H9 (cell line): ENCODE data around the gene ABLIM3. TPM values are rescaled to one million over a fixed set of nuclear protein-coding genes. Genes with fewer than 3 reads are reported as not detected.

Source experiments
- DNase-seq: peaks from one replicate; pipeline ENCODE4 v3.0.0-alpha.2; 2017
- H2AFZ ChIP-seq: one replicate; pipeline ENCODE4 v1.6.1; 2013; ENCODE audit warnings: mild to moderate bottlenecking, low read length, control low read depth, moderate library complexity
- H2AK5ac ChIP-seq: 2 replicates; pipeline ENCODE4 v1.6.1; 2013; ENCODE audit warnings: low read length, control low read depth, mixed read lengths; ENCODE audit not compliant: insufficient read length
- H2BK120ac ChIP-seq: one replicate; pipeline ENCODE4 v1.6.1; 2013; ENCODE audit warnings: low read depth, mild to moderate bottlenecking, low read length, control low read depth, inconsistent platforms; ENCODE audit not compliant: poor library complexity, severe bottlenecking
- H2BK12ac ChIP-seq: 2 replicates; pipeline ENCODE4 v1.6.1; 2013; ENCODE audit warnings: low read length, control low read depth, mixed read lengths, low read depth; ENCODE audit not compliant: insufficient read length
- H2BK15ac ChIP-seq: 2 replicates; pipeline ENCODE4 v1.6.1; 2013; ENCODE audit warnings: low read depth, low read length, control low read depth
- H2BK20ac ChIP-seq: one replicate; pipeline ENCODE4 v1.6.1; 2013; ENCODE audit warnings: low read depth, mild to moderate bottlenecking, low read length, control low read depth, inconsistent platforms; ENCODE audit not compliant: poor library complexity, severe bottlenecking
- H2BK5ac ChIP-seq: 2 replicates; pipeline ENCODE4 v1.6.1; 2013; ENCODE audit warnings: low read length, control low read depth, mixed read lengths; ENCODE audit not compliant: insufficient read length
- H3K14ac ChIP-seq: 2 replicates; pipeline ENCODE4 v1.6.1; 2013; ENCODE audit warnings: low read length, control low read depth; ENCODE audit not compliant: insufficient read depth
- H3K18ac ChIP-seq: 2 replicates; pipeline ENCODE4 v1.6.1; 2013; ENCODE audit warnings: low read depth, mild to moderate bottlenecking, mixed read lengths, low read length, control low read depth; ENCODE audit not compliant: insufficient read length
- H3K23ac ChIP-seq: 2 replicates; pipeline ENCODE4 v1.6.1; 2013; ENCODE audit warnings: low read length, control low read depth, mixed read lengths, low read depth; ENCODE audit not compliant: insufficient read length
- H3K23me2 ChIP-seq: 2 replicates; pipeline ENCODE4 v1.6.1; 2013; ENCODE audit warnings: low read depth, mild to moderate bottlenecking, mixed read lengths, low read length, control low read depth; ENCODE audit not compliant: insufficient read length, poor library complexity, severe bottlenecking
- H3K27ac ChIP-seq: 2 replicates; pipeline ENCODE4 v1.5.1; 2013; ENCODE audit warnings: low read length, control low read depth, mixed read lengths, low read depth; ENCODE audit not compliant: insufficient read length
- H3K27me3 ChIP-seq: 2 replicates; pipeline ENCODE4 v1.6.1; 2013; ENCODE audit warnings: low read length, control low read depth, inconsistent platforms; ENCODE audit not compliant: insufficient read depth
- H3K4ac ChIP-seq: 2 replicates; pipeline ENCODE4 v1.6.1; 2013; ENCODE audit warnings: low read depth, mild to moderate bottlenecking, control low read depth, inconsistent platforms, low read length, moderate library complexity
- H3K4me1 ChIP-seq: 2 replicates; pipeline ENCODE4 v1.6.1; 2013; ENCODE audit warnings: low read length, control low read depth, inconsistent platforms; ENCODE audit not compliant: insufficient read depth
- H3K4me2 ChIP-seq: 2 replicates; pipeline ENCODE4 v1.6.1; 2013; ENCODE audit warnings: low read length, control low read depth, mixed read lengths; ENCODE audit not compliant: insufficient read length, insufficient read depth
- H3K56ac ChIP-seq: 2 replicates; pipeline ENCODE4 v1.6.1; 2013; ENCODE audit warnings: low read depth, mild to moderate bottlenecking, mixed read lengths, low read length, control low read depth; ENCODE audit not compliant: insufficient read length
- H3K79me1 ChIP-seq: 2 replicates; pipeline ENCODE4 v1.6.1; 2013; ENCODE audit warnings: low read depth, mild to moderate bottlenecking, moderate library complexity, low read length, control low read depth, inconsistent platforms; ENCODE audit not compliant: insufficient read depth, poor library complexity, severe bottlenecking
- H3K79me2 ChIP-seq: 2 replicates; pipeline ENCODE4 v1.6.1; 2013; ENCODE audit warnings: low read length, control low read depth, inconsistent platforms; ENCODE audit not compliant: insufficient read depth
- H3K9ac ChIP-seq: 2 replicates; pipeline ENCODE4 v1.6.1; 2013; ENCODE audit warnings: low read length, control low read depth, mixed read lengths; ENCODE audit not compliant: insufficient read length; ENCODE audit errors: extremely low read depth
- H3K9me3 ChIP-seq: one replicate; pipeline ENCODE4 v1.6.1; 2013; ENCODE audit warnings: low read depth, low read length, inconsistent platforms; ENCODE audit not compliant: control insufficient read depth
- H3T11ph ChIP-seq: one replicate; pipeline ENCODE4 v1.6.1; 2013; ENCODE audit warnings: mild to moderate bottlenecking, low read length, control low read depth, inconsistent platforms
- H4K20me1 ChIP-seq: one replicate; pipeline ENCODE4 v1.6.1; 2013; ENCODE audit not compliant: control insufficient read depth, insufficient read length, insufficient read depth
- H4K5ac ChIP-seq: 2 replicates; pipeline ENCODE4 v1.6.1; 2013; ENCODE audit warnings: low read depth, mild to moderate bottlenecking, mixed read lengths, low read length, control low read depth; ENCODE audit not compliant: insufficient read length
- H4K8ac ChIP-seq: replicated peaks from 2 replicates; pipeline ENCODE4 v1.6.1; 2013; ENCODE audit warnings: low read length, control low read depth, mixed read lengths, low read depth; ENCODE audit not compliant: insufficient read length
- H4K91ac ChIP-seq: 2 replicates; pipeline ENCODE4 v1.6.1; 2013; ENCODE audit warnings: low read depth, mild to moderate bottlenecking, moderate library complexity, mixed read lengths, low read length, control low read depth; ENCODE audit not compliant: insufficient read length
- H3K27ac Mint-ChIP-seq, 3 experiments: 2 replicates in 2 of 3; 3 replicates in 1 of 3; pipeline ENCODE4 v1.8.0; 2020 to 2021; ENCODE audit warnings: mixed read lengths in 3 of 3, mild to moderate bottlenecking in 1 of 3, moderate library complexity in 1 of 3
- H3K27me3 Mint-ChIP-seq: 2 replicates; pipeline ENCODE4 v1.8.0; 2021; ENCODE audit warnings: low read depth, mild to moderate bottlenecking, moderate library complexity, mixed read lengths
- H3K36me3 Mint-ChIP-seq, 3 experiments: 2 replicates in 2 of 3; 3 replicates in 1 of 3; pipeline ENCODE4 v1.8.0; 2020 to 2021; ENCODE audit warnings: low read depth in 3 of 3, mixed read lengths in 3 of 3; ENCODE audit not compliant: insufficient read depth in 1 of 3
- H3K4me1 Mint-ChIP-seq, 2 experiments: 2 replicates each; pipeline ENCODE4 v1.8.0; 2020; ENCODE audit warnings: mixed read lengths in 2 of 2
- H3K4me3 Mint-ChIP-seq, 2 experiments: 2 replicates in 1 of 2; 3 replicates in 1 of 2; pipeline ENCODE4 v1.8.0; 2020 to 2021; ENCODE audit warnings: mild to moderate bottlenecking in 2 of 2, mixed read lengths in 2 of 2, moderate library complexity in 1 of 2
- H3K9me3 Mint-ChIP-seq, 2 experiments: 2 replicates in 1 of 2; 3 replicates in 1 of 2; pipeline ENCODE4 v1.8.0; 2020; ENCODE audit warnings: mild to moderate bottlenecking in 2 of 2, mixed read lengths in 2 of 2, moderate library complexity in 1 of 2
- total RNA-seq: library from RNA; stranded (reverse); gene quantifications from 2 replicates; pipeline ENCODE4 v1.2.1, GENCODE V29; 2021
- TF ChIP-seq, protein P1 (sequence below): fragments of 200-600 bp; sonication (generic); conservative IDR thresholded peaks from 3 replicates; pipeline ENCODE4 v1.8.0; 2021; ENCODE audit warnings: antibody characterized with exemption, mild to moderate bottlenecking

ABLIM3 gene
- total RNA-seq, 1 experiment from 2014 or later = 0.20 TPM

DNA sequence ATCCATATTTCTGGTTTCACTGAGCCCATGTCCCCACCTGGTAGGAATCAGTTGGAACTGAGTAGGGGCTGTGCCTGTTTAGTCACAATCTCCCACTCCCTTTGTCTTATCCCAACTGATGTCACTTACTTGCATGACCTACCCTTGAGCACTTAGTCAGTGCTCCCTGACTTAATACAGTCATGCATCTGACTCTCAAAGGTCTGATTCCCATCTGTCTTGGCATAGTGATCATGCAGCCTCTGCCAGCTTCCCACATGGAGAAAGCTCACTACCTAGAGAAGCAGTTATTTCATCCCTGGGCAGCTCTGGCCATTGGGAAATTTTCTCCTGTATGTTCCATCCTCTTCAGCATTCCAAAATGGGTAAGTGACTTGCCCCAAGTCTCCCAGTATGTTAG is 24.8 kb downstream of the ABLIM3 start:
- Histone ChIP-seq H3K14ac (no peak overlapping the region), H2AK5ac (no peak overlapping the region), H3K79me2 (no peaks in the 10 kb centered on the region), H3K4me1 (no peaks in the 10 kb centered on the region), H3K79me1 (no peaks in the 10 kb centered on the region), H3K27ac (no peak overlapping the region), H3T11ph (no peak overlapping the region), H2BK15ac (no peak overlapping the region), H3K56ac (no peak overlapping the region), H3K4ac (no peak overlapping the region), H3K23me2 (no peaks in the 10 kb centered on the region), H3K27me3 (no peaks in the 10 kb centered on the region), H3K4me2 (no peak overlapping the region), H2AFZ (no peak overlapping the region), H2BK5ac (no peak overlapping the region), H4K8ac (no peak overlapping the region), H3K9me3 (no peaks in the 10 kb centered on the region), H4K5ac (no peak overlapping the region), H3K23ac (no peak overlapping the region), H2BK20ac (no peak overlapping the region), H4K20me1 (no peaks in the 10 kb centered on the region), H4K91ac (no peak overlapping the region), H3K9ac (no peak overlapping the region), H3K18ac (no peak overlapping the region), H2BK12ac (no peak overlapping the region), H2BK120ac (no peak overlapping the region)
- no peak for DNase-seq
- no peaks in the 10 kb centered on the region for H3K9me3 Mint-ChIP-seq
- H3K4me1 Mint-ChIP-seq = no peaks in the 10 kb centered on the region
- H3K27ac Mint-ChIP-seq = no peak overlapping the region
- H3K27me3 Mint-ChIP-seq = no peaks in the 10 kb centered on the region; the same call in 1 of the 2 replicates
- TF ChIP-seq, protein P1, sequence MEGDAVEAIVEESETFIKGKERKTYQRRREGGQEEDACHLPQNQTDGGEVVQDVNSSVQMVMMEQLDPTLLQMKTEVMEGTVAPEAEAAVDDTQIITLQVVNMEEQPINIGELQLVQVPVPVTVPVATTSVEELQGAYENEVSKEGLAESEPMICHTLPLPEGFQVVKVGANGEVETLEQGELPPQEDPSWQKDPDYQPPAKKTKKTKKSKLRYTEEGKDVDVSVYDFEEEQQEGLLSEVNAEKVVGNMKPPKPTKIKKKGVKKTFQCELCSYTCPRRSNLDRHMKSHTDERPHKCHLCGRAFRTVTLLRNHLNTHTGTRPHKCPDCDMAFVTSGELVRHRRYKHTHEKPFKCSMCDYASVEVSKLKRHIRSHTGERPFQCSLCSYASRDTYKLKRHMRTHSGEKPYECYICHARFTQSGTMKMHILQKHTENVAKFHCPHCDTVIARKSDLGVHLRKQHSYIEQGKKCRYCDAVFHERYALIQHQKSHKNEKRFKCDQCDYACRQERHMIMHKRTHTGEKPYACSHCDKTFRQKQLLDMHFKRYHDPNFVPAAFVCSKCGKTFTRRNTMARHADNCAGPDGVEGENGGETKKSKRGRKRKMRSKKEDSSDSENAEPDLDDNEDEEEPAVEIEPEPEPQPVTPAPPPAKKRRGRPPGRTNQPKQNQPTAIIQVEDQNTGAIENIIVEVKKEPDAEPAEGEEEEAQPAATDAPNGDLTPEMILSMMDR = no peak
- no peaks in the 10 kb centered on the region for H3K36me3 Mint-ChIP-seq
- H3K4me3 Mint-ChIP-seq = no peak overlapping the region
